GM19193 (cell line): ENCODE data around the gene SLCO4A1.

Experiments
- POLR2A ChIP-seq: IDR thresholded peaks from 4 replicates; pipeline ENCODE4 v1.6.1; 2011; ENCODE audit not compliant: insufficient read depth, insufficient read length; ENCODE audit errors: extremely low read depth

SLCO4A1 gene

DNA sequence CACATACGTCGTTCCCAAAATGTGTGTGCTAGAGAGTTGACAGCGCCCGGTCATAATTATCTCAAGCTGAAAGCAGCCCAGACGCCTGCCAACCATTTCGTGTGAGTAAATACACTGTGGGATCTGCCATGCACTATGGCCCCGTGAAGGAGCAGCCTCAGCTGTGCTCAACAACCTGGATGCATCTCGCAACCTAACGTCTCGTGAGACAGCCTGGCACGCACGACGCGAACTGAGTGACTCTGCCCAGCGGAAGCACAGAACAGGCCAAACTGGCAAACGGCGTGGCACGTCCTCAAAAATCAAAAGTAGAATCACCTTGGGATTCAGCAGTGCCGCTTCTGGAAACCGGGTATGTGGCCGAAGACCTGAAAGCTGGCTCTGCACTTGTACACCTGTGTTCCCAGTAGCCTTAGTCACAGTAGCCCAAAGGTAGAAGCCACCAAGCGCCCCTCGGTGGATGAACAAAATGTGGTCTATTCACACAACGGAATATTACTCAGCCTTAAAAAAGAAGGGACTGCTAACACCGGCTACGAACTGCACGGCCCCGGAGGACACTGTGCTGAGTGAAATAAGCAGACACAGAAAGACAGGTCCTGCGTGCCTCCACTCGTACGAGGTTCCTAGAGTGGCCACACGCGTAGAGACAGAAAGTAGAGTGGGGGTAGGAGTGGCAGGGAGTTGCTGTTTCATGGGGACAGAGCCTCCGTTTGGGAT lies 27.2 kb upstream of the SLCO4A1 start:
- no peak for TF ChIP-seq POLR2A

DNA sequence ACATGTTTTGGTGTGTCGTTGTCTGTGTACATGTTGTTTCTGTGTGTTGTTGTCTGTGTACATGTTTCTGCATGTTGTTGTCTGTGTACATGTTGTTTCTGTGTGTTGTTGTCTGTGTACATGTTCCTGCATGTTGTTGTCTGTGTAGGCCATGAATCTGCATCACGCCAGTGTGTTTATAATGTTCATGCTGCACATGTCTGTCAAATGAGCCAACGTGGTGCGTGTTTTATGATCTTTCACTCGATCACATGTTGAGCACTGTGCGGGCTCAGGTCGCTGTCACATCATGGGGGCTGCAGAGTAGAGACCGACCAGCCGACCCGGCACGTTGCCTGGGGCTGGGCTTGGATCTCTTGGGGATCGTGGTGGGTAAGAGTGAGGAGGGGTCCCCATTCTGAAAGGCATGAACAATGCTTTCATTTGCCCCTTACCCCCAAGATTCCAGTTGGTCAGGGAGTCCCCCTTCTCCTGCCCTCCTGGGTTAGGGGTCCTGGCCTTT lies 26.5 kb upstream of the SLCO4A1 start:
- no peak for TF ChIP-seq POLR2A

DNA sequence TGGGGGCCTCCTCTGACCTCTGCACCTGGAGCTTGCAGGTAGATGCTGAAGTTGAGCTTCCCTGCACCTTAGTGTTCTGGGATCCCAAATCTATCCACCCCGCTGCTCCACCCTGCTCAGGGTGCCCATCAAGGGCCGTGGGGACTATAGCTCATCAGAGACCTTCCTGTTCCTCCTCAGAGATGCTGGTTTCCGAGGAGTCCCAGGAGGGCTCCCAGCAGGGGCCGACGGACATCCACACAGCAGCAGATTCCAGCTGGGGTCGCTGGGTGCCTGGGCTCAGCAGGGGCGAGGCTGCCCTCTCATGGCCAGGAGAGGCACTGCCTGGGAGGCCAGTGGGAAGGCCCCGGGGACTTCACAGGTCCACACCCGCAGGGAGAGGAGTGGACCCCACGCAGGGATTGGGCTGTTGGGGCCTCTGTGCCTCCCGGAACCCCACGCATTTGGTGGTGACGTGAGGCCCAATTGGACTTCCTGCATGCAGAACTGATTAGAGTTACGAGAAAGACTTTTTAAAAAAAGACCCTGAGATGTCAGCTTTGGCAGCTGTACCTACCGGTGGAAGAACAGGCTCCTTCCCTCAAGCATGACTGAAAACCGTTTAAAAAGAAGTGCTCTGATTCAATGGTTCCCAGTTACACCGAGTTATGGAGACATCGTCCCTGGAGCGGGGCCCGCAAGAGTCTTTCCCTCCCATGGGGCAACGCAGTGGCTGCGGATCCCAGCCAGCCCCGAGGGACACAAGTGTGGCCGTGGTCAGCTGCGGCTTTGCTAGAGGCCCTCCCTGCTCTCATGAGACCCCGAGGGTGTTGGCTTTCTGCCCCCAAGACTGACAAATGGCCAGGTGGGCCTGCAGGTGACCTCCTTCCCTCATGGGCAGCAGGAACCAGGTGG lies 25.3 kb upstream of the SLCO4A1 start:
- TF ChIP-seq POLR2A, result no peak

DNA sequence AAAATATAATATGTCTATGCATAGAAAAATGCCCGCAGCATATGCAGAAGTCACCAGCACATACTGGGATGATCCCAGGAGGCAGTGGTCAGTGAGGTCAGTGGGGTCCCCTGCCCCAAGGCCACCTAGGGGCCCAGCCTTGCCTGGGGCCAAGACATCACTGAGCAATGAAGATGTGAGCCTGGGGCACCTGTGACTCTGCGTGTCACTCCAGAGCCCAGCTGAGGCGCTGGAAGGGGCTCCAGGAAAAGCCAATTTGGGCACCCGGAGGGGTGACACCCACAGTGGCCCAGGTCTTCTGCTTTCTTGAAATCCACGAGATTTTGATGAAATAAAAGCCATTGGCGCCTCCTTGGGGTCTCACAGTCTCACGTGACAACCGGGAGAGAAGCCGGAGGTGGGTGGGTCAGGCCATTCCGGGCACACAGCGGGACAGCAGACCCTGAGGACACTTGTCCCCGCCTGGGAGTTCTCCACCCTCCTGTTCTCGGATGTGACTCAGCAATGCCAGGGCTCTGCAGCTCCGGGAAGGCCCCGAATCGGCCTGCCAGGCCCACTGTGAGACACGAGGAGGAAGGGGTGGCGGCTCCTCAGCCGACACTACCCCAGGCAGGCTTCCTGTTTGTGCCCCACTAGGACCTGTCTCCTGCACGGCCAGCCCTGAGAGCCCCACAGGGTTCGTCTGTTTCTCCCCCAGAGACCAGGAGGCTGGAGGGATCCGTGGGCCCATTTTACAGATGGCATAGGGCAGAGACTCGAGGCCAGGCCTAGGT lies 24.4 kb upstream of the SLCO4A1 start:
- peak; percentile 26 for TF ChIP-seq POLR2A

DNA sequence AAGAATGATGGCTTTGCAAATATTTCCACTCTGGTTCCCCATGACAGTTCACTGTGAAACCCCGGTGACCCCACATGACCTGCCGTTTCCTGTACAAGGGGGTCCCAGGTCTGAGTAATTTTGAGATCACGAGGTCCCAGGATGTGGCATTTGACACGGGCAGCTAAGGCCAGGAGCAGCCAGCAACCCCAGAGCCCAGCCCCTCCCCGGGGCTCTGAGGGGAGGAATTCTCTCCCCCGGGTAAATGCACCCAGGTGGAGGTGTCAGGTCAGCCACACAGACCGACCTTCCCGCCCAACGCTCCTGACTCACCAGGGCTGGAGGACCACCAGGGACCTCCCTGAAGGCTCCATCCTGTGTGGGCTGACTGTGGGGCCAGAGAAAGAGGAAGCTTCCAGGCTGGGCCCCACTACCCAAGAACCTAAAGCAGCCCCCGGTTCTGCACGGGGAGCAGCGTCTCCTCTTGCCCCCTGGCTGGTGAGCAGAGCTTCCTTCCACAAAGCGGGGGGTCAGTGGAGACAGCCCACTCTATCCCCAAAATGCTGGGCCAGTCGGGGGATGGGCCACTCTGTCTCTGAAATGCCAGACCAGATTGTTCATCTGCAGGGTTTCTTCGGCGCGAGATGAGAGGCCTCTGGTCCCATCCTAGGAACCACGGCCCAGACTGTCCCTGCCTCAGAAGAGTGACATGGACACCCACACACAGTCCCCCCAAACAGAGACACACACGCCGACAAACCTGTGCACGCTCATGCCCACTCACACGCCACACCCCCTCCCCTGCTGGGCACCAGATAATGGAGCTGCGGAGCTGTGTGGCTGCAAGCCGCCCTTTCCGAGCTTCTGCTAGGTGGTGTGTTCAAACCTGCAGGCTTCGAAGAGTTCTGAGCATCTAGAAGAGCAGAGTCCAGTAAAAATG lies 23.4 kb upstream of the SLCO4A1 start:
- no peak for TF ChIP-seq POLR2A

DNA sequence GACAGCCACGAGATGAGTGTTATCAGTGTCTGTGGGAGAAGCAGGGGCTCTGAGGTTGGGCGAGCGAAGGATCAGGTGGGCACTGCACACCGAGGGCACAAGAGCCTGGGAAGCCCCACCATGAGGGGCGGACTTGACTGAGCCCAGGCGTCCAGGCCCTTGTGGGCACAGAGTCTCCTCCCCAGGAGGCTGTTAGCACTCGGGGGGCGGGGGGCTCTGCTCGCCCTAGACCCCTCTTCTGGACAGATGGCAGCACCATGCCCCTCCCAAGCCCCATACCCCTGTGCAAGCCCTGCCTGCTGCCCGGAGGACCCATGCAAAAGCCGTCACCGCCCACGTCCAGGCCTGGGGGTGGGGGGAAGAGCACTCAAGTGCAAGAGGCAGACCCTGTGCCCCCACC lies 21.7 kb upstream of the SLCO4A1 start:
- no peak for TF ChIP-seq POLR2A

DNA sequence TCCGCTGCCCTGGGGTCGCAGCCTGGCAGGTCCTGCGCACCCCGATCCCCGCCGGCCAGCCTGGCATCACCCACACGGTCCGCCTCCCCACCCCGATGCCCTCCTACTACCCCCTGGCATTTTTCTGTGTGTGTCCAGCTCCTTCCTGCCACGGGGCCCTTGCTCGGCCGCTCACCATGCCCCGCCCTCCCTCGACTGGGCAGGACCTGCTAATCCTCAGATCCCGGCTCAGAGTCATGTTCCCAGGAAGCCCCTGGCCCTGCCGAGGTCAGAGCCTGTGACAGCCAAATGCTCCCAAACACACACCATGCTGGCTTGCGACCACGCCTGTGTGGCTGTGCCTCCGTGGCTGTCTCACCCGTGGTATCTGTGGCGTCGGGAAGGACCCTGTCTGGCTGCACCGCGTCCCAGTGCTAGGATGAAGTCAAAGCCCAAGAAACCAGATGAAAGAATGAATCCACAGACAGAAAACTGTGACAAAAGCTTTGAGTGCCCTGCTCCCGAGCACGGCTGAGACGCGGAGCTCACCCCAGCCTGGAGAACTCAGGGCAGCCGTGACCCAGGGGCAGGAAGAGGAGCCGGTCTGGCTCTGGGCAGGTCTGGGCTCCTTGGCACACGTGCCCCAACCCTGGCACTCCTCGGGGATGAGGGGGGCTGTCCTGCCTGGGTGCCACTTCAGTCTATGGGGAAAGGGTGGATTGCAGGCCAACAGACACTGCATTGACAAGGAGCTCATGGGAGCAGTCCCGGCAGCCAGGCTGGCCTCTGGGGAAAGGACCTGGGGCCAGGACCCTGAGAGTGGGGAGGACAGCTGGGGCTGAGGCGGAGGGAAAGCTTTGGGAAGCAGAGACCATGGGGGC lies 20.8 kb upstream of the SLCO4A1 start:
- TF ChIP-seq POLR2A, result no peak

DNA sequence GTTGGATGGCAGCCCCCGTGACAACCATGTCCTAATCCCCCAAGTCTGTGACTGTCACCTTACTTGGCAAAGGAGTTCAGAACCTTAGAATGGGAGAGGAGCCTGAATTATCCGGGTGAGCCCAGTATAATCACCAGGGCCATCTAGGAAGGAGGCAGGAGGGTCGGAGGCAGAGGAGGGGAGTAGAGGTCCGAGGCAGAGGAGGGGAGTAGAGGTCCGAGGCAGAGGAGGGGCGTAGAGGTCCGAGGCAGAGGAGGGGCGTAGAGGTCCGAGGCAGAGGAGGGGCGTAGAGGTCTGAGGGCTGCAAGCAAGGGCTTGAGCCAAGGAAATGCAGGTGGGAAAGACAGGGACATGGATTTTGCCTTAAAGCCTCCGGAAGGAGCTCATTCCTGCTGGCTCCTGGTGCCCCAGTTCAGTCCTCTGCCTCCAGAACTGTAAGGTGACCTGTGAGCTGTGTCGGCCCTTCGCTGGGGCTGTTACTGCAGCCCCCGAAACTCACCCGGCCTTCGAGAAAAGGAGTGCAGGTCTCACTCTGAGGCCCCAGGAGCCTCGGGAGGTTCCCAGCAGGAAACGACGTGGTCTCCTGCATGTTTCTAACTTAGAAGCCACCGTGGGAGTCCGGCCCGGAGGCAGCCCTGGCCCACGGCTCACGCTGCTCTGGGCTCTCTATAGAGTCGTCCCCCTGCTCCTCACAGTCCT lies 20.0 kb upstream of the SLCO4A1 start:
- TF ChIP-seq POLR2A, result no peak

DNA sequence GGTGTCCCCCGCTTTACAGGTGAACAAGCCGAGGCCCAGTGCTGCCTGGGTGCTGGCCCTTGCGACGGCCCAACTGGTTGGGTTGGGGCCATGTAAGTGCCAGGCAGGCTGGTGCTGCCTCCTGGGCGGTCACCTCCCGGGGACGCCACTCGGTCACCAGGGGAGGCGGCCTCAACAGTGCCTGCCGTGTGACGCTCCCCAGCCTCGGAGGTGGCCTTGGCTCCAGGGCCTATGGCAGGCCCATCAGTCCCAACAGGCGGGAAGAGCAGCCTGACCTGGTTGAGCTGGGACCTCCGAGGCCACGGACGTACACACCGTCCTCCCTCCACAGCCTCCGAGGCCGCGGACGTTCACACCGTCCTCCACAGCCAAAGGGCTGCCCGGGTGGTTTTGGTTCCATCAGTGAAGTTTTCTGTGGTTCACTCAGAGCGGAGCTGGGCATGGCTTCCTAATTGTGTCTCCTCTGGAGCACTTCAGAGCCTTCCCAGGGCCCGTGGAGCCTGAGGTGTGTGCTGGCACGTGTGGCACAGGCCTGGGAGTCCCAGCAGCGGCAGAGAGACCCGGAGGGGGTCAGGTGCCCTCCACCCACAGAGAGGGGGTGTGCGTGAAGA lies 19.3 kb upstream of the SLCO4A1 start:
- TF ChIP-seq POLR2A, result no peak

DNA sequence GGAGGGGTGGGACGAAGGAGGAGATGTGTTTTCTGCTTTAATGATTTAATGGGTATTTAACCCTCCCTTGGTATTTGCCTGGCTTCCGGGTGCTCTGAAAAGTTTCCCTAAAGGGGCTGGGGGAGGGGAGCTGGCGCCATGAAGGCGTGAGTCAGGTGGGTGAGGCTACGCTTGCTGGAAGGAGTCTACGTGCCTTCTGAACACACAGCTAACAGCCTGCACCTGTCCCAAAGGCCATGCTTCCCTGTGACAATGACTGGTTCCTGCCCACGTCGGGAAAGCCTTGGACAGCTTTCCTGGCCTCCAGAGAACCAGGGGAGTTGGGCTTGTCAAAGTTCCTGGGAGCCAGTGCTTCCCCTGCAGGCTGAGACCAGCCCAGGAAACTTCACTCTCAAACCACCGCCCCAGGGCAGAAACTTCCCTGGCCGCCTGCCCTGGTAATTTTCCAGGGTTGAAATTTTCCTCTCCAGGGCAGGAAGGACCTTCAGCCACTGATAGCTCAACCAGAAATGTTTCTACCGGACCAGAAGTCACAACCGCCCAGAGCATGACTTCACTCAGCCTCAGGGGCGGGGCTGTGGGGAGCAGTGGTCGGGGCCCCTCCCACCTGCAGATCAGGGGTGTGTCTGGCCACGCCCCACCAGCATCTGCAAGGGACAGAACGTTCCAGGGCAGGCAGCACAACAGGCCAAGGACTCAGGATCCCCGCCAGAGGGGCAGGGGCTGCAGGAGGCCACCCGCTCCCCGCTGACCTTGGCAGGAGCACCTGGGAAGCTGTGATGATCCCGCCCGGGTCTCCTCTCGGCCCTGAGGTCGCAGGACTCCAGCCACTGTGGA lies 18.6 kb upstream of the SLCO4A1 start:
- TF ChIP-seq POLR2A, result peak; percentile 67

DNA sequence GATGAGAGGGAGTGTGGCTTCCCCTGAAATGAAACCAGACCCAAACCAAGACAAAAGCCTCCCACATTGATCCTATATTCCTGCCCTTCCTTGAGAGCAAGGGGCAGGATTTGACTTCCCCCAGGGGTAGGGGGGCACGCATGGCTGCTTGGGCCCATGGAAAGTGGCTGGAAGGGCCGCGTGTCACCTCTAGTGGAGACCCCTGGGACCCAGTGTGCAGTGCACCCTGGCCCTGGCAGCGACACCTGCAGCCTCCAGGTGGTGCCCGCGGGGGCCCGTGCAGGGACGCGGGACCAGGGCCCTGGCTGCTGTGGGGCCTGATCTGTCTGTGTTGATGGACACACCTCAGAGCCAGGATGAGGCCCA lies 18.0 kb upstream of the SLCO4A1 start:
- no peak for TF ChIP-seq POLR2A
